ENCODE measurements around the gene LMOD3. TPM values are rescaled to one million over a fixed set of nuclear protein-coding genes. Genes with fewer than 3 reads are reported as not detected.

The LMOD3 gene
- total RNA-seq, 1 donor from 2014 or later = 162 TPM

DNA sequence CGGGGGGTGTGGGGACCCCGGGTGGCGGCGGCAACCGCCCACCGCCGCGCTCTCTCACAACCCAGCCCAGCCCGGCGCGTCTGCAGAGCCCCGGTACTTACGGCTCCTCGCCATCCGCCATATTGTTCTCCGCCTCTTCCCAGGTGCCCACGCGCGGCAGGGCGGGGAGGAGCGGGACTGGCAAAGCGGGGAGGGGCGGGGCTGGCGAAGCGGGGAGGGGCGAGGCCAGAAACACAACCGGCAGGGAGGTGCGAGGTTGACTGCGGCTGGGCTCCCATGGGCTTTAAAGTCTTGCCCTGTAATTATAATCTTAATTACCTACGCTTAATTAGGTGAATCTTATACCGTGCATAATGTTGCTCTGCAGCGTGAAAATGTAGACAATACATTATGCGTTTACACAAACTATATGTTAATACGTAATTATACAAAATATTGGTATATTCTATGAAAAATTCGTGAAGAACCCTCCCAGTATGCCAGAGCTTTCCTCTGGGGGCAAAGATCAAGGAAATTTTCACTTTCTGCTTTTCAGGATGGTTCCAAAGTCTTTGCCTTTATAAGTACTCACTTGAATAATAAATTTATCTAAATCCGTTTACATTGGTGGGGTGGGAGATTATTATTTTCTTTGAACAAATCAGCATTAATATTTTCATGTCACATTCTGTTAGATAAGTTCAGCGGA, 42.0 kb downstream of the LMOD3 start, which contains the start of gene UBA3:
Gene UBA3 (minus strand): TSS at position 133 of the 688 bp plus-strand sequence. CDS start 12 bp downstream, at position 121.
- intact Hi-C loops (cut with micrococcal nuclease) = no loop called here
- ATAC-seq (peak; percentile 83), DNase-seq (peak; percentile 94)

DNA sequence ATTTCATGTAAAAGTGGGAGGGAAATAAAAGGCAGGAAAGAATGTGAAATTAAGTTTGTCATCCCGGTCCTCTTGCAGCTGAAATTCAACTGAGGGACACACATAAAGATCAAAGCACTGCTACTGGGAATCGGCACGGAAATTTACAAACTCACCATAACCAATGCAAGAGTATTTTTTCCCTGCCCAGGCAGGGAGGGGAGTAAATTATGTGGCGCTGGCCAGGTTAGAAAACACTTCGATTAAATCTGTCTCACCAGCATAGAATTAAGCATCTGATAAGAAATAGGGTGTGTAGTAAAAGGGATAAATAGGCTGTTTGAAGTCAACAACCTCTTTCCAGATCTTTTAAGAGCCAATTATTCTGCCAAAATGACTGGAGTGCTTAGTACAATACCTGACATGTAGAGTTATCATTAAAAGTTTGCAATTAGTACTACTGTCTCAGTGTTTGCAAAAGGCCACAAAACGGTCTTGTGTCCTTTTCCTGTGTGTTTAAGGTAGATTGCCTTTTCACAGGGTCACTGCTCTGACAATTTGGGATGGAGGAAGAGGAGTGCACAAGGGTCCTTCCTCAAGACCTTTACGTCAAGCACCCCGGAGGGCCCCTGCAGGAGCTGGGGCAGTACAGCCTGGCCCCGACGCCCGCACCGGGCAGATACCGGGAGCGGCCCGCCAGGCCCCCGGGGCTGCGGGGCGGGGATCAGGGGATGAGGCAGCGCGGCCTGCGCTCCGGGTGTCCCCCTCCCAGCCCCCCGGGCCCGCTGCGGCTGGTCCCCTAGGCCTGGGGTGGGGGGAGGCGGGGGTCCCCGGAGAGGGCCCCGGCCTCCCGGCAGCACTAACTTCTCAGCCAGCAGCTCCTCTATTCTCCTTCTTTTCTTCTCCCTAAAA, 42.9 kb downstream of the LMOD3 start:
- ATAC-seq (peak; percentile 47), DNase-seq (peak; percentile 53)
- intact Hi-C loops (cut with micrococcal nuclease) = no loop called here

DNA sequence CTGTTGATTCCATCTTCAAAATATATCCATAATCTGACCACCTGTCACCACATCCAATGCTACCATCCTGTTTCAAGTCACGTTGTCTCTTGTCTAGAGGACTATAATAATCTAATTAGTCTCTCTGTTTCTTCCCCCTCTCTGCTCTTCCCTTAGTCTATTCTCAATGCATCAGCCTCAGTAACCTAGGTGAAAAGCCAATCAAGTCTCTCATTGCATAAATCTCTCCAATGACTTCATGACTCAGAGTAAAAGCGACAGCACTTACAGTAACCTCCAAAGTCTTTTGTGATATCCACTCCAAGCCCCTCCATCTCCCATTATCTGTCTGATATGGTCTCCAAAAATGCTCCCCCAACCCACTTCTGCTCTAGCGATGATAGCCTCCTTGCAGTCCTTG, 49.5 kb downstream of the LMOD3 start:
- intact Hi-C loops (cut with micrococcal nuclease) = no loop called here
- DNase-seq = no peak
- ATAC-seq = no peak

DNA sequence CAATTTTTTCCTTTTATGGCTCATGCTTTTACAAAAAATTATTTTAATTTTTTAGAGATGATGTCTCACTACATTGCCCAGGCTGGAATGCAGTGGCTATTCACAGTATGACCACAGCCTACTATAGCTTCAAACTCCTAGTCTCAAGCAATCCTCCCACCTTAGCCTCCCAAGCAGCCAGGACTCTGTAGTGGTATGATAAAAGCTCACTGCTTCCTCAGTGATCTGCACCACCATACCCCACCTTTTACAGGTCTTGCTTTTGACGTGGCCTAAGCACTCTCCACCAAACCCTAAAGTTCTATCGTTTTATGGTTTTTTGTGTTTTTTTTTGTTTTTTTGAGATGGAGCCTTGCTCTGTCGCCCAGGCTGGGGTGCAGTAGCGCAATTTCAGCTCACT, 56.3 kb downstream of the LMOD3 start:
- intact Hi-C loops (cut with micrococcal nuclease) = no loop called here
- ATAC-seq = no peak
- DNase-seq = no peak

DNA sequence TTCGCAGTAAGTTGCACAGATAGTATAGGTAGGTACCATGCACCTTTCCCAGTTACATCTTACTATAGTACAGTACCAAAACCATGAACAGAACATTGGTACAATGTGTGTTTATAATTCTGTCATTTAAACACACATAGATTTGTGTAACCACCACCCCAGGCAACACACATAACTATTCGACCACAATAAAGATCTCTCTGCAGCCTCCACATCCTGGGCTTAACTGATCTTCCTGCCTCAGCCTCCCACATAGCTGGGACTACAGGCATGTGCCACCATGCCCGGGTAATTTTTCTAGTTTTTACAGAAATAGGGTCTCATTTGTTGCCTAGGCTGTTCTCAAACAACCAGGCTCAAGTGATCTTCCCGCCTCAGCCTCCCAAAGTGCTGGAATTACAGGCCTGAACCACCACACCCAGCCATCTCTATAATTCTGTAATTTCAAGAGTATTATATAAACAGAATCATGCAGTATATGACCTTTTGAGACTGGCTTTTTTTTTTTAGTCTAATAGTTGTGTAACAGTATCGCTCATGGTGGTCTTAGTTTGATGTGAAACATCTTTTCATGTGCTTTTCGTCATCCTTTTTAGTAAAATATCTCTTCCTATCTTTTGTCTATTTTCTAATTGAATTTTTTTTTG, 57.0 kb downstream of the LMOD3 start:
- intact Hi-C loops (cut with micrococcal nuclease) = no loop called here
- no peak for DNase-seq
- ATAC-seq = no peak

DNA sequence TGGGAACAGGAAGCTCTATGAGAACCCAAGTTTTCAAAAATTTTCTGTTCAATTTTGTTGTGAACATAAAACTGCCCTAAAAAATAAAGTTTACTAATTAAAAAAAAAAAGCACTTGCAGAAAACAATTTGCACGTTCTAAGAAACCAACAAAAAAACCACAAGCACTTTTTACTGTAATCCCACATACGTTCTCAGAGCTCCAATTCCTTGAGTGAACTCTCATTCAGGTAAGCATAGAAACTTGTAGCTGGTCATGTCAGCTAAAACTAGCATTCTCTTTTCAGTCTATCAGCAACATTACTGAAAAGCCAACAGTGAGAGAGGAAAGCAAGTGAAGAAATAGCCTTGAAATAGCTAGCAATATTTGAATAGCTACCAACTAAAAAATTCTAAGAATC, 58.8 kb downstream of the LMOD3 start:
- DNase-seq (no peak), ATAC-seq (no peak)
- intact Hi-C loops (cut with micrococcal nuclease) = no loop called here

DNA sequence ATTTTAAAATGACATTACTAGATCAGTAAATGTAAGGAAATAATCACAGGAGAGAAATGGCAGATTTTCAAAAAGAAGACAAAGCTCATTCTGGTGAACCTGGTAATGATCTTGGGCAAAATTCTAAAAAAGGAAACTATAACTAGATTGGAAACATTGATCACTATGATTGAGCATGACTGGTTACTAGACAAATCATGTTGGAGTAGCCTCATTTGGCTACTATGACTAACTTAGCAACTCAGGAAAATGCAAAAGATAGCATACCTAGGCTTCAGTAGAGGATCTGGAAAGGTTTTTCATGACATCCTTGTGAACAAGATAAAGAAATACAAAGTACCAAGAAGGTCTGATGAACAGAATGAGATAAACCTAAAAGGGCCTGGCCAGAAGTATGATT, 62.7 kb downstream of the LMOD3 start:
- DNase-seq (no peak), ATAC-seq (no peak)
- intact Hi-C loops (cut with micrococcal nuclease) = no loop called here

DNA sequence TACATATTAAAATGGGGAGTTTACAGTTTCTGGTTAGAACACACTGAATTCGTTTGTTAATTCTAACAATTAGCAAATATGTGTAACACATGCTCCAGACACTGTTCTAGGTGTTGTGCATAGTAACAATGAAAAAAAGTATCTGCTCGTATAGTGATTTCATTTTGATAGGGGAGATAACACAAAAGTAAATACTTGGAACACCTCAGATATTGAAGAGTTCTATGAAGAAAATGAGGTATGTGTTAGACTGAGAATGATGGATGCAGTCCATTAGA, 63.5 kb downstream of the LMOD3 start:
- intact Hi-C loops (cut with micrococcal nuclease) = no loop called here
- DNase-seq = no peak
- ATAC-seq = no peak

DNA sequence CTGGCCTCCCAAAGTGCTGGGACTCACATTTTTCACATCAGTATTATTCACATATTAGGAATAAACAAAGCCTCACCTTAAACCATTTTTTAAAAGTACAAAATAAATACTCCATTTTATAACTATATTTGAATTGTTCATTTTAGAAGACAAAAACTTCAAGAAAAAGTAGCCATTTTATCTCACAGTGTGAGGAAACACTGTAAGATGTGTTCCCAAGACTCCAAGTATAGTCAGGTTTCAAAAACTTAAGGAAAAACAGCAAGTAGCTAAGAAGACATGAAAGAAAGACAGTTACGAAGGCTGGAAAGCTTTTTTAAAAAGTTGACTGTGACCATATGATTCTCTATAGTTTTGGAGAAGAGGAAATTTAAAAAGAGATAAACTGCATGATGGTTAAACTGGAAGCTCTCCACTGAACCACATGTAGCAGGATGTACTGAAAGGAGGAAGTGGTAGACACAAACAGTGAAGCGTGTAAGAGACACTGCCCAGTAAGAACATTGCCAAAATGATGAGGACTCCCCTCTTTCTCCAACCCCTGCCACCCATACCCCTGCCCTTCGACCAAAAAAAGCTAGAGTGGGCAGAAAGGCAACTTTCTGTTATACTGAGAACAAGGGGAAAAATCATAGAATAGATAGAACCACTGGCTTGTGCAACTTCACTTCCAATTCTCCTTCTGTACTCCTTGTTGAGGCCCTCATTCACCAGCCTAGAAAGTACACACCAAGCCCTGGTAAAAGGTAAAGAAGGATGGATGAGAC, 64.0 kb downstream of the LMOD3 start:
- DNase-seq (no peak), ATAC-seq (peak; percentile 29)
- intact Hi-C loops (cut with micrococcal nuclease) = no loop called here

Other genes with a start within 250 kb of the LMOD3 start
- not detected for gene TAFA4, start 190.0 kb downstream of the LMOD3 start, total RNA-seq
- gene EOGT, start 108.9 kb downstream of the LMOD3 start, total RNA-seq = 17.1 TPM
- gene TMF1, start 70.3 kb downstream of the LMOD3 start, total RNA-seq = 18.9 TPM
- gene UBA3, start 42.2 kb downstream of the LMOD3 start, total RNA-seq = 93.4 TPM
- gene ARL6IP5, start 37.7 kb downstream of the LMOD3 start, total RNA-seq = 214 TPM

All from left ventricle myocardium superior (tissue), 1 donor.